GM20000 (cell line): ENCODE results near the gene MUC20.

Experiments
- DNase-seq: peaks from one replicate; pipeline ENCODE4 v3.0.0; 2012; ENCODE audit warnings: low spot score
- TF ChIP-seq, protein P1 (sequence below): IDR thresholded peaks from 2 replicates; pipeline ENCODE4 v1.5.1; 2012; ENCODE audit warnings: mild to moderate bottlenecking, control low read depth; ENCODE audit errors: extremely low read depth, missing control alignments

The MUC20 gene

DNA sequence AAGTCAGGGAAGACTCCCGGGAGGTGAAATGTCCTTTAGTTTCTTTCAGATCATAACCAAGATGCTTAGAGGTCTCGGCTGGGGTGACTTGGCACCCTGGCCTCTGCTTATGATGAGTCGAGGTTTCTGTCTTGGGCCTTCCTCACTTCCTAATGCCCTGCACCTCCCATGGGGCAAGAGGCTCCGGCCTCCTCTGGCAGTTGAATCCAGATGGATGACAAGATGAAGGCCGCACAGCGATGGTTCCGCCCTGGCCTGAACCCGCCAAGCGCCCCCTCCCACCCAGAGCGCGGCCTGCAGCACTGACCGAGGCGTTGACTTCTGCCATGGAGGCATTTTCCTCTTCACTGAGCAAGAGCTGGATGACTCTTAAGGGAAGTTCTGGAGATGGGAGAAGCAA, 31.3 kb downstream of the MUC20 start:
- TF ChIP-seq, protein P1, sequence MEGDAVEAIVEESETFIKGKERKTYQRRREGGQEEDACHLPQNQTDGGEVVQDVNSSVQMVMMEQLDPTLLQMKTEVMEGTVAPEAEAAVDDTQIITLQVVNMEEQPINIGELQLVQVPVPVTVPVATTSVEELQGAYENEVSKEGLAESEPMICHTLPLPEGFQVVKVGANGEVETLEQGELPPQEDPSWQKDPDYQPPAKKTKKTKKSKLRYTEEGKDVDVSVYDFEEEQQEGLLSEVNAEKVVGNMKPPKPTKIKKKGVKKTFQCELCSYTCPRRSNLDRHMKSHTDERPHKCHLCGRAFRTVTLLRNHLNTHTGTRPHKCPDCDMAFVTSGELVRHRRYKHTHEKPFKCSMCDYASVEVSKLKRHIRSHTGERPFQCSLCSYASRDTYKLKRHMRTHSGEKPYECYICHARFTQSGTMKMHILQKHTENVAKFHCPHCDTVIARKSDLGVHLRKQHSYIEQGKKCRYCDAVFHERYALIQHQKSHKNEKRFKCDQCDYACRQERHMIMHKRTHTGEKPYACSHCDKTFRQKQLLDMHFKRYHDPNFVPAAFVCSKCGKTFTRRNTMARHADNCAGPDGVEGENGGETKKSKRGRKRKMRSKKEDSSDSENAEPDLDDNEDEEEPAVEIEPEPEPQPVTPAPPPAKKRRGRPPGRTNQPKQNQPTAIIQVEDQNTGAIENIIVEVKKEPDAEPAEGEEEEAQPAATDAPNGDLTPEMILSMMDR = no peak

DNA sequence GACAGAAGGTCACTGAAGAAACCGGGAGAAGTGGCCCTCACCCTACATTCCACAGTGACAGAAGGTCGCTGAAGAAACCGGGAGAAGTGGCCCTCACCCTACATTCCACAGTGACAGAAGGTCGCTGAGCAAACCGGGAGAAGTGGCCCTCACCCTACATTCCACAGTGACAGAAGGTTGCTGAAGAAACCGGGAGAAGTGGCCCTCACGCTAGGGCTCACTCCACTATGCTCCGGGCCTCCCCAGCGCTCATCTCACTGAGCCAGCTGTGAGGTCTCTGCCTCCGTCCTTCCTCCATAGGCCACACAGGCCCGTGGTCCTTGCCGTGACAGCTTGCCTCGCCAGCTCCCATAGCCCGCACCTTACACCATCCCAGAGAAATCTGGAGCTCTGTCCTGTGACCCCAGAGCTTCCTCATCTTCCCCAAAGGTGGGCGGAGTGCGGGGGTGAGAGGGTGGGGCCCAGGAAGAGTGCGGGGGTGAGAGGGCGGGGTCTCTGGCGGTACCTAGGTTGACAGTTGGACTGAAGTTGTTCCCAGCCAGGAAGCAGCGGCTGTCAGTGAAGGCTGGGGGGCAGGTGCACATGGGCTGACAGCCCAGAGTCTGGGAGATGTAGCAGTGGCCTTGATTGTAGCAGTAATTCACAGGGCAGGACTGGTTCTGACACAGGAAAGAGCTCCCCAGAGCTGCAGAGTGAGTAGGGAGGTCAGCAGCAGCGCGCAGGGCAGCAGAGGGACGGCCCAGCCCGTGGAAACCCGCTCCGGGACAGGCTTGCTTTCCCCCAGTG, 32.0 kb downstream of the MUC20 start:
- no peak for DNase-seq
- TF ChIP-seq, protein P1 = no peak

More for the DNA sequence above, 31.3 kb downstream of the MUC20 start:
- no peak for DNase-seq

DNA sequence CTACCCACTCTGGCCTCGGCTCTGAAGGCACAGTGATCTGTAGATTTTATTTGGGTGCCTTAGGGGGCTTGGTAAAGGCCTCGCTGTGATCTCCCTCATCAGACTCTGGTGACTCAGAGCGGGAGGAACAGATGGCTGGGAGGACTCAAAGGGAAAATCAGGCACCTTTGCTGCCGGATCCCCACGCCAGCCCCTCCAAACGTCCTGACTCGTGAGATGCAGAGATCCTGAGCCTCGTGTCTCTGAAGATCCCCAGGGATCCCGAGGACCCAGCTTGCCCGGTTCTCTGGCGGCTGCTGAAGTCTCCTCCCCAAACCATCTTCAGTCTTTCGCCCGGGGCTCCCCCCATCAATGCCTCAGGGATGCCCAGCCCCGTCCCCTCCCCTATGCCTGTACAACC, 32.8 kb downstream of the MUC20 start:
- TF ChIP-seq, protein P1 = no peak
- no peak for DNase-seq

DNA sequence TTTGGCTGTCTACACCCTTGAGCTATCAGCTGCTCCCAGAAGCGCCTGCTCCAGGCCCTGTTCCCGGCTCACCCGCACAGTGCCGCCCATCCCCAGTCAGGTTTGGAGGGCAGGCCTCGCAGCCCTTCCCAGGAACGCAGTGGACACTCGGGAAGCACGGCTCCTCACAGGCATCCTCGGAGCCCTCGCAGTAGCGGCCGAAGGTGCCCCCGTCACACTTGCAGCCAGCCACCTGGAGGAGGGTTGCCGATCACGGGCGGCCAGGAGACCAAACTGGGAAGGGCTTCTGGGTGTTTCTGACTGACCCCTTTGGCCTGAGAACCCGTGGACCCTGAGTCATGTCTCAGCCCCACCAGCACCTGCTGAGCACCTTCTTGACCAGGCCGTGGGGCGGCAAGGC, 33.4 kb downstream of the MUC20 start:
- no peak for DNase-seq
- TF ChIP-seq, protein P1 = no peak

DNA sequence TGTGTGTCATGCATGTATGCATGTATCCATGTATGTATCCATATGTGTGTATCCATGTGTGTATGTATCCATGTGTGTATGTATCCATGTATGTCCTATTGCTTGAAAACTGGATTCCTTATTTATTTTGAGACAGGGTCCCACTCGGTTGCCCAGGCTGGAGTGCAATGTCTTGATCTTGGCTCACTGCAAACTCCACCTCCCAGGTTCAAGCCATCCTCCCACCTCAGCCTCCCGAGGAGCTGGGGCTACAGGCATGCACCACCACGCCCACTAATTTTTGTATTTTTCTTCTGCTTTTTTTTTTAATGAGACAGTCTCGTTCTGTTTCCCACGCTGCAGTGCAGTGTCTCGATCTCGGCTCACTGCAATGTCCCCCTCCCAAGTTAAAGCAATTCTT, 34.1 kb downstream of the MUC20 start:
- DNase-seq = no peak
- TF ChIP-seq, protein P1 = no peak

DNA sequence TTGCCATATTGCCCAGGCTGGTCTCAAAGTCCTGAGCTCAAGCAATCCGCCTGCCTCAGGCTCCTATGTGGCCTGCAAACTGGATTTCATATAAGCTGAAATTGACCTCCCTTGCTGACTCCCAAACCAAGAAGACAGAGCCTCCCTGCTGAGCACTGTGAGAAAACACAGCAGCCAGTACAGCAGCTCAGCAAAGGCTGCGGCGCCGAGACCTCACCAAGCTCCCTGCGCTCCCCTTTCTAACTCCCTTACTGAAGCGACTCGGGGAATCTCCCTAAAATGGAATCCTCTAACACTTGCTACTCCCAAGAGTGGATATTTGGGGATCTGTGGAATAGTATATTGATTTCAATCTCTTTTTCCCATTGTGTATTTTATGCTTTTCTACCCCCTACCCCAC, 34.6 kb downstream of the MUC20 start:
- TF ChIP-seq, protein P1 = no peak

DNA sequence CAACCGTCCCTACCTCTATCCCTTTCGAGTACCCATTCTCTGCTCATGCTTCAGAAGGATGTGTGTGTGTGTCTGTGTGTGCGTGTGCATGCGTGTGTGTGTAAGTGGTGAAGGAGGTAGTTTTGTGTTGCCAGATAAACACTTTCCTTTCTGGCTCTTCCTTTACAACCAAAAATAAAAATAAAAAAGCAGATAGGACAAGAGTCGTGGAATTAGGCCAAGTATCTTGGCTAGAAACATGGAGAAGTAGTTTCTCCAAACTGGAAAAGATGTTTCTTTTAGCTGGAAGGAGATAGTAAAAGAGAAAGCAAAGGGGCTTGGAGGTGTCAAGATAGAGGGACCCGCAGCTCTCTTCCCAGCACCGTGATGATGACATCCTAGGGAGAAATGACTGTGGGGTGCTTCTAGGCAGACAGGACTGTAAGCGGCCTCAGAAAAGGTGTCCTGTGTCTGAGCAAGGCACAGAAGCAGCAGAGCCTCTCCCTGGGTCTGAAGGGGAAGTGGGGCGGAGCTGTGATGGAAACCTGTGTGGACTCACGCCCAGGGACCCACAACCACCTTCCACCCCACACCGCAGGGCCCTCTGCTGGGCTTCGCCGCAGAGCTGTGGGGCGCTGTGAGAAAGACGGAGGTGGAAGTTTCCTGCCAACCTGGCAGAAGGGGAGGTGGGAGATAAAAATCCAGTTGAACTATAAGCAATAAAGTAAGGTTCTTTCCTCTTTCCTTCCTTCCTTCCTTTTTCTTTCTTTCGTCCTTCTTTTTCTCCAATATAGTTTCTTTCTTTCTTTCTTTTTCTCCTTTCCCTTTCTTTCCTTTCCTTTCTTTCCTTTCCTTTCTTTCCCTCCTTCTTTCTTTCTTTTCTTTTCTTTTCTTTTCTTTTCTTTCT, 35.3 kb downstream of the MUC20 start:
- TF ChIP-seq, protein P1 = no peak
- DNase-seq = no peak

More for the DNA sequence above, 34.6 kb downstream of the MUC20 start:
- no peak for DNase-seq
